SK-N-SH treated with all-trans-retinoic acid at 6 μM for 48 hours (cell line): ENCODE results near the gene NCL.

Experiments
- ARNTL ChIP-seq: fragments of 450-650 bp; formaldehyde crosslinking; IDR thresholded peaks from 2 replicates; pipeline ENCODE4 v1.5.0; 2020; ENCODE audit warnings: low read depth, mild to moderate bottlenecking, moderate library complexity, borderline replicate concordance
- BACH2 ChIP-seq: fragments of 250-450 bp; sonication (Bioruptor Pico); IDR thresholded peaks from 2 replicates; pipeline ENCODE4 v1.9.0; 2021; ENCODE audit warnings: mild to moderate bottlenecking, borderline replicate concordance
- ESRRG ChIP-seq: fragments of 250-450 bp; sonication (Bioruptor Pico); IDR thresholded peaks from 2 replicates; pipeline ENCODE4 v1.6.1; 2021; ENCODE audit warnings: mild to moderate bottlenecking
- GLIS3 ChIP-seq: fragments of 250-450 bp; sonication (Bioruptor Pico); IDR thresholded peaks from 2 replicates; pipeline ENCODE4 v1.5.0; 2020; ENCODE audit warnings: mild to moderate bottlenecking, moderate library complexity
- OSR1 ChIP-seq: fragments of 250-450 bp; sonication (Bioruptor Pico); IDR thresholded peaks from 2 replicates; pipeline ENCODE4 v1.8.0; 2022; ENCODE audit warnings: moderate library complexity, mild to moderate bottlenecking, inconsistent platforms
- PPARA ChIP-seq: fragments of 250-450 bp; sonication (Bioruptor Pico); IDR thresholded peaks from 2 replicates; pipeline ENCODE4 v1.5.0; 2020; ENCODE audit warnings: mild to moderate bottlenecking, borderline replicate concordance
- RARB ChIP-seq: fragments of 250-450 bp; sonication (Bioruptor Pico); IDR thresholded peaks from 2 replicates; pipeline ENCODE4 v1.8.0; 2021; ENCODE audit warnings: mild to moderate bottlenecking, moderate library complexity
- SNAI2 ChIP-seq: fragments of 250-450 bp; sonication (Bioruptor Pico); IDR thresholded peaks from 2 replicates; pipeline ENCODE4 v1.5.0; 2020; ENCODE audit warnings: mild to moderate bottlenecking, moderate library complexity
- ZC3H10 ChIP-seq: fragments of 250-450 bp; sonication (Bioruptor Pico); IDR thresholded peaks from 2 replicates; pipeline ENCODE4 v1.5.1; 2021; ENCODE audit warnings: mild to moderate bottlenecking, moderate library complexity
- ZFP3 ChIP-seq: fragments of 250-450 bp; sonication (Bioruptor Pico); IDR thresholded peaks from 2 replicates; pipeline ENCODE4 v1.5.0; 2020; ENCODE audit warnings: mild to moderate bottlenecking, moderate library complexity
- ZFP30 ChIP-seq: fragments of 450-650 bp; formaldehyde crosslinking; IDR thresholded peaks from 2 replicates; pipeline ENCODE4 v1.5.0; 2022; ENCODE audit warnings: mild to moderate bottlenecking, moderate library complexity
- ZNF70 ChIP-seq: fragments of 450-650 bp; formaldehyde crosslinking; IDR thresholded peaks from 2 replicates; pipeline ENCODE4 v1.5.0; 2020; ENCODE audit warnings: mild to moderate bottlenecking, moderate library complexity
- TF ChIP-seq, protein P1 (sequence below): fragments of 250-450 bp; sonication (Bioruptor Pico); IDR thresholded peaks from 2 replicates; pipeline ENCODE4 v1.8.0; 2020; ENCODE audit warnings: mild to moderate bottlenecking, moderate library complexity, borderline replicate concordance
- TF ChIP-seq, protein P2 (sequence below): fragments of 250-450 bp; sonication (Bioruptor Pico); IDR thresholded peaks from 2 replicates; pipeline ENCODE4 v1.5.0; 2020; ENCODE audit warnings: mild to moderate bottlenecking, moderate library complexity

DNA sequence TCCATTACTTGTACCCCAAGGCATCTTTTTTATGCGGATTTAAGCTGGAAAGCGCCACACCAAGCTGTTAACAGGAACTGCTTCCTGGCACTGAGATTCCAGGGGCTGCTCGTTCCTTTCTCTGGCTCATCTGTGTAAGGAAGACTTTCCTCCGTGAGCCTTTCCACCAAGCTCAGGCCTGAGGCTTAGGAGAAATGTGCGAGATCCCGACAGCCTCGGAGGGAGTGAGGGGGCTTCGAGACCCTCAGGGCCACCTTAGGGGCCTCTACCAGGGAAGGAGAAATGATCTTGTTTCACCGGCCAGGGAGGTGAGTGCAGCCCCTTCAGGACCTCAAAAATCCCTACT is 51.7 kb downstream of the NCL start:
- TF ChIP-seq SNAI2 (CRISPR knock-in tag) = no peak
- TF ChIP-seq ZC3H10 = no peak
- no peak for TF ChIP-seq ZNF70 (CRISPR knock-in tag)
- TF ChIP-seq ESRRG (CRISPR knock-in tag) = no peak
- TF ChIP-seq, protein P1, sequence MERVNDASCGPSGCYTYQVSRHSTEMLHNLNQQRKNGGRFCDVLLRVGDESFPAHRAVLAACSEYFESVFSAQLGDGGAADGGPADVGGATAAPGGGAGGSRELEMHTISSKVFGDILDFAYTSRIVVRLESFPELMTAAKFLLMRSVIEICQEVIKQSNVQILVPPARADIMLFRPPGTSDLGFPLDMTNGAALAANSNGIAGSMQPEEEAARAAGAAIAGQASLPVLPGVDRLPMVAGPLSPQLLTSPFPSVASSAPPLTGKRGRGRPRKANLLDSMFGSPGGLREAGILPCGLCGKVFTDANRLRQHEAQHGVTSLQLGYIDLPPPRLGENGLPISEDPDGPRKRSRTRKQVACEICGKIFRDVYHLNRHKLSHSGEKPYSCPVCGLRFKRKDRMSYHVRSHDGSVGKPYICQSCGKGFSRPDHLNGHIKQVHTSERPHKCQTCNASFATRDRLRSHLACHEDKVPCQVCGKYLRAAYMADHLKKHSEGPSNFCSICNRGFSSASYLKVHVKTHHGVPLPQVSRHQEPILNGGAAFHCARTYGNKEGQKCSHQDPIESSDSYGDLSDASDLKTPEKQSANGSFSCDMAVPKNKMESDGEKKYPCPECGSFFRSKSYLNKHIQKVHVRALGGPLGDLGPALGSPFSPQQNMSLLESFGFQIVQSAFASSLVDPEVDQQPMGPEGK (CRISPR knock-in tag) = no peak
- TF ChIP-seq RARB (CRISPR knock-in tag) = no peak
- TF ChIP-seq ARNTL (CRISPR knock-in tag) = no peak
- no peak for TF ChIP-seq GLIS3
- TF ChIP-seq BACH2 (CRISPR knock-in tag) = no peak
- no peak for TF ChIP-seq ZFP3
- TF ChIP-seq, protein P2, sequence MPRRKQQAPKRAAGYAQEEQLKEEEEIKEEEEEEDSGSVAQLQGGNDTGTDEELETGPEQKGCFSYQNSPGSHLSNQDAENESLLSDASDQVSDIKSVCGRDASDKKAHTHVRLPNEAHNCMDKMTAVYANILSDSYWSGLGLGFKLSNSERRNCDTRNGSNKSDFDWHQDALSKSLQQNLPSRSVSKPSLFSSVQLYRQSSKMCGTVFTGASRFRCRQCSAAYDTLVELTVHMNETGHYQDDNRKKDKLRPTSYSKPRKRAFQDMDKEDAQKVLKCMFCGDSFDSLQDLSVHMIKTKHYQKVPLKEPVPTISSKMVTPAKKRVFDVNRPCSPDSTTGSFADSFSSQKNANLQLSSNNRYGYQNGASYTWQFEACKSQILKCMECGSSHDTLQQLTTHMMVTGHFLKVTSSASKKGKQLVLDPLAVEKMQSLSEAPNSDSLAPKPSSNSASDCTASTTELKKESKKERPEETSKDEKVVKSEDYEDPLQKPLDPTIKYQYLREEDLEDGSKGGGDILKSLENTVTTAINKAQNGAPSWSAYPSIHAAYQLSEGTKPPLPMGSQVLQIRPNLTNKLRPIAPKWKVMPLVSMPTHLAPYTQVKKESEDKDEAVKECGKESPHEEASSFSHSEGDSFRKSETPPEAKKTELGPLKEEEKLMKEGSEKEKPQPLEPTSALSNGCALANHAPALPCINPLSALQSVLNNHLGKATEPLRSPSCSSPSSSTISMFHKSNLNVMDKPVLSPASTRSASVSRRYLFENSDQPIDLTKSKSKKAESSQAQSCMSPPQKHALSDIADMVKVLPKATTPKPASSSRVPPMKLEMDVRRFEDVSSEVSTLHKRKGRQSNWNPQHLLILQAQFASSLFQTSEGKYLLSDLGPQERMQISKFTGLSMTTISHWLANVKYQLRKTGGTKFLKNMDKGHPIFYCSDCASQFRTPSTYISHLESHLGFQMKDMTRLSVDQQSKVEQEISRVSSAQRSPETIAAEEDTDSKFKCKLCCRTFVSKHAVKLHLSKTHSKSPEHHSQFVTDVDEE = no peak
- TF ChIP-seq OSR1 (CRISPR knock-in tag) = no peak
- TF ChIP-seq PPARA = no peak
- no peak for TF ChIP-seq ZFP30
